Mucosa of descending colon (tissue), 3 donors: ENCODE measurements around the gene PBX4. TPM values are rescaled to one million over a fixed set of nuclear protein-coding genes. Genes with fewer than 3 reads are reported as not detected.
"Not testable (repeated sequence)": the region's sequence is repeated elsewhere in the genome, so short reads cannot be mapped to it uniquely, and the experiment has no call there.

ENCODE experiments used
- ATAC-seq: fragments of 200-7000 bp; cut with Tn5 transposase; one replicate; pipeline ENCODE4 v1.9.1; 2020; ENCODE audit warnings: mild to moderate bottlenecking, moderate library complexity
- DNase-seq, 3 donors: peaks; one replicate each; pipeline ENCODE4 v3.0.0-alpha.2; 2020
- H3K36me3 ChIP-seq: fragments of 200-600 bp; one replicate; pipeline ENCODE4 v1.8.0; 2021; ENCODE audit warnings: low read depth, mild to moderate bottlenecking
- H3K4me1 ChIP-seq: fragments of 200-600 bp; one replicate; pipeline ENCODE4 v1.8.0; 2021; ENCODE audit warnings: low read depth, mild to moderate bottlenecking
- H3K4me3 ChIP-seq: fragments of 200-600 bp; one replicate; pipeline ENCODE4 v1.8.0; 2021; ENCODE audit warnings: mild to moderate bottlenecking
- H3K9me3 ChIP-seq: fragments of 200-600 bp; one replicate; pipeline ENCODE4 v1.8.0; 2021; ENCODE audit warnings: mild to moderate bottlenecking
- CTCF ChIP-seq: fragments of 200-600 bp; IDR thresholded peaks from one replicate; pipeline ENCODE4 v1.8.0; 2022; ENCODE audit warnings: antibody characterized with exemption, mild to moderate bottlenecking
- intact Hi-C, 2 donors: fragments of 100-400 bp; cut with DNase I in 1 of 2; cut with micrococcal nuclease in 1 of 2; formaldehyde crosslinking; loops; one replicate each; pipeline versions ENCODE4 v1.11.0 to v1.11.1; 2022; cut with DNase I, micrococcal nuclease
- total RNA-seq, 3 donors: library from RNA; stranded (reverse); fragmentation: NEBNext Ultra II Directional in 2 of 3; extraction: Animal tissue kit (Norgen Biotek cat#: 25700) in 2 of 3; gene quantifications; one replicate each; pipeline versions ENCODE4 v1.2.1 to v1.2.4, GENCODE V29; 2021 to 2023
- donor health status: DM: no; HTN: no; CAD: no; lungs with moderate emphysema.
- donor health status: DM: no; HTN: no; CAD: no.
- donor health status: DM: no; HTN: yes; CAD: no.

The PBX4 gene
- total RNA-seq, 3 donors from 2014 or later, result 2.8 to 6.2 (median 4.6) TPM

DNA sequence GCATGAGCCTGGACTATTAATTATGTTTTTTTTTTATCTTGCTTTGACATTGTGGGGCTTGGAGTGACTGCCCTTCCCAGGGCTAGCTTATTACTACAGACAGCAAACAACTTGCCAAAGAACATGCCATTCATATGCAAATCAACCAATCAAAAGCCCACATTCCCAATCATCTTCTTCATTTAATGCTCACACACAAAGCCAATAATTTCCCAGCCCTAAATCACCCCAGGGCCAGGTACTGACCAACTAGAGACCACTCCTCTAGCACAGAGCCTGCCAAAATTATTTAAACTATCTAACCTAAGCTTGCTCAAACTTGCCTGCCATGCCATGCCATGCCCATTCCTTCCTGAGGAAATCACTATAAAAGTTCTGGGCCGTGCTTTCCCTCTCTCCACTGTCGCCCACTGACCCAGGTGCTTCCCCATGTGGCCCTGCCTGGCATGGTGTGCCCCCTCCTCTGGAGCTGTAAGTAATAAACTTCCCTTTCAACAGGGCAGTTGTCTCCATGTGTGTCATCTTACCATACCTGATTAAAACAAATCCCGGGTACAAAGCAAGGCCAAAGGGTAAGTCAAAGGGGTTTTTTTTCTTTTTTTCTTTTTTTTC lies 15.7 kb downstream of the PBX4 start:
- Histone ChIP-seq H3K4me3 (no peak overlapping the region), H3K4me1 (peaks cover 13% of the 10 kb centered on the region), H3K9me3 (no peaks in the 10 kb centered on the region), H3K36me3 (no peaks in the 10 kb centered on the region)
- no peak for DNase-seq
- intact Hi-C loops, result no loop called here
- TF ChIP-seq CTCF, result no peak
- ATAC-seq, result peak; percentile 10

GRCh38 chr19:19602136-19602712 lies 16.3 kb downstream of the PBX4 start:
- DNase-seq, result peak in 1 of 3 donors; percentile 50
- H3K36me3 ChIP-seq, result no peaks in the 10 kb centered on the region
- no peaks in the 10 kb centered on the region for H3K9me3 ChIP-seq
- peak; percentile 67 for ATAC-seq
- intact Hi-C loops, result no loop called here
- peaks cover 13% of the 10 kb centered on the region for H3K4me1 ChIP-seq
- H3K4me3 ChIP-seq, result no peak overlapping the region
- TF ChIP-seq CTCF, result no peak

DNA sequence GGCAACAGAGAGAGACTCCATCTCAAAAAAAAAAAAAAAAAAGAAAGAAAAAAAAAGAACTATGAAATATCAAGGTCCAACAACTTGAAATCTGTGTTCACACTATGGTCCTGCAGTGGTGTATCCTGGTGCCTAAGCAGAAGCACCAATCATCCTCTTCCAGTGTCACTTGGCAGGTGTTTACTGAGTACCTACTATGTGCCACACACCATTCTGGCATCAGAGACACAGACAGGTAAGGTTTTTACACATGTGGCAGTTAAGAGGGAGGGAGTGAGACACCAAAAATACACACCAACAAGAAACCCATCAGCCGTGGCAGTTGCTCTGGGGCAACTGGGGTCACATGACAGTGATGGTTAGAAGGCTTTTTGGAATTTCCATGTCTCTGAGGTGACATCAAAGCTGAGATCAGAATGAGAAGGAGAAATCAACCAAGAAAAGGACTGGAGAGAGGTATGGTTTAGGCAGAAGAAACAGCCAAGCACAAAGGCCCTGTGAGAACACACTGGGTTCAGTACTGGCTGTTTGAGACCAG lies 17.6 kb downstream of the PBX4 start:
- intact Hi-C loops, result no loop called here
- Histone ChIP-seq H3K4me1 (peaks cover 13% of the 10 kb centered on the region), H3K4me3 (no peak overlapping the region), H3K36me3 (no peaks in the 10 kb centered on the region), H3K9me3 (no peaks in the 10 kb centered on the region)
- ATAC-seq, result no peak
- TF ChIP-seq CTCF, result no peak
- no peak for DNase-seq

- H3K4me1 ChIP-seq, result peaks cover 19% of the 10 kb centered on the region
- intact Hi-C loops, H3K36me3 ChIP-seq, H3K4me3 ChIP-seq, DNase-seq, H3K9me3 ChIP-seq: not testable (repeated sequence)
- peak; percentile 31 for ATAC-seq
These were observed 19.6 kb downstream of the PBX4 start for GRCh38 chr19:19598728-19599451.

DNA sequence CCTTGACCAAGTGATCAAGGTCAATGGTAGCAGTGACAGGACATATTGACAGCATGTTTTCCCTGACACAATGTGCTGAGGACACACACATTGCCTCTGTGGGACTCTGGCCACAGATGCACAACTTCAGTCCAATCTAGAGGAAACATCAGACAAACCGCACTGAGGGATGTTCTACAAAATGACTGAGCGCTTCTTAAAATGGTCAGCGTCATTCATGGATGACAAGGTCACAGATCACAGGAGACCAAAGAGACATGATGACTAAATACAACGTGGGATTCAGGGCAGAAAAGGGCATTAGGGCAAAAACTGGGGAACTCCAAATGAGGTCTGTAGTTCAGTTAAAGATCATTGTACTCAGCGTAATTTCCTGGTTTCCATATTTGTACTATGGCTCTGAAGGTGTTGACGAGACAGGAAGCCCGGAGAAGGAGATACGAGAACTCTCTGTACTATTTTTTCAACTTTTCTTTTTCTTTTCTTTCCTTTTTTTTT lies 20.6 kb downstream of the PBX4 start:
- Histone ChIP-seq H3K9me3 (no peaks in the 10 kb centered on the region), H3K4me3 (no peak overlapping the region), H3K4me1 (peaks cover 15% of the 10 kb centered on the region), H3K36me3 (no peaks in the 10 kb centered on the region)
- intact Hi-C loops, result no loop called here
- no peak for TF ChIP-seq CTCF
- no peak for DNase-seq
- ATAC-seq, result peak; percentile 45

- intact Hi-C loops, result no loop called here
These were observed 23.3 kb downstream of the PBX4 start for GRCh38 chr19:19595171-19595701.

More at GRCh38 chr19:19595171-19595701, 23.3 kb downstream of the PBX4 start:
- Histone ChIP-seq H3K4me1 (peaks cover 6% of the 10 kb centered on the region), H3K36me3 (no peaks in the 10 kb centered on the region), H3K4me3 (no peak overlapping the region), H3K9me3 (no peaks in the 10 kb centered on the region)
- DNase-seq (peak in 1 of 3 donors; percentile 46), ATAC-seq (peak; percentile 55)
- no peak for TF ChIP-seq CTCF
